GM23248 (cell line): ENCODE data around the gene TTC3. TPM values are rescaled to one million over a fixed set of nuclear protein-coding genes. Genes with fewer than 3 reads are reported as not detected.

Experiments used
- DNase-seq: peaks from one replicate; pipeline ENCODE4 v3.0.0-alpha.2; 2015
- H2AFZ ChIP-seq: fragments of 200-600 bp; sonication (generic); 2 replicates; pipeline ENCODE4 v1.6.1; 2016; ENCODE audit warnings: antibody characterized with exemption
- H3F3A ChIP-seq: fragments of 200-600 bp; sonication (generic); 2 replicates; pipeline ENCODE4 v1.6.1; 2016; ENCODE audit warnings: mild to moderate bottlenecking, antibody characterized with exemption, mixed run types; ENCODE audit not compliant: insufficient read depth
- H3K27ac ChIP-seq: fragments of 200-600 bp; sonication (generic); 2 replicates; pipeline ENCODE4 v1.5.1; 2016; ENCODE audit warnings: mild to moderate bottlenecking
- H3K27me3 ChIP-seq: fragments of 200-600 bp; sonication (generic); replicated peaks from 2 replicates; pipeline ENCODE4 v1.6.1; 2016; ENCODE audit warnings: mild to moderate bottlenecking; ENCODE audit not compliant: insufficient read depth
- H3K36me3 ChIP-seq: fragments of 200-600 bp; sonication (generic); 2 replicates; pipeline ENCODE4 v1.6.1; 2016; ENCODE audit warnings: low read depth, mild to moderate bottlenecking
- H3K4me1 ChIP-seq: fragments of 200-600 bp; sonication (generic); 2 replicates; pipeline ENCODE4 v1.6.1; 2016; ENCODE audit warnings: mild to moderate bottlenecking; ENCODE audit not compliant: insufficient read depth
- H3K4me2 ChIP-seq: fragments of 200-600 bp; sonication (generic); one replicate; pipeline ENCODE4 v1.6.1; 2016; ENCODE audit warnings: mild to moderate bottlenecking; ENCODE audit not compliant: unreplicated experiment
- H3K4me3 ChIP-seq: fragments of 200-600 bp; sonication (generic); 2 replicates; pipeline ENCODE4 v1.5.1; 2016; ENCODE audit warnings: mild to moderate bottlenecking
- H3K79me2 ChIP-seq: fragments of 200-600 bp; sonication (generic); 2 replicates; pipeline ENCODE4 v1.6.1; 2016; ENCODE audit warnings: mild to moderate bottlenecking; ENCODE audit not compliant: insufficient read depth
- H3K9ac ChIP-seq: fragments of 200-600 bp; sonication (generic); 2 replicates; pipeline ENCODE4 v1.6.1; 2016; ENCODE audit warnings: mild to moderate bottlenecking
- H3K9me2 ChIP-seq: fragments of 200-600 bp; sonication (generic); 2 replicates; pipeline ENCODE4 v1.6.1; 2016; ENCODE audit warnings: mixed run types, mild to moderate bottlenecking, moderate library complexity; ENCODE audit not compliant: insufficient read depth
- H3K9me3 ChIP-seq: fragments of 200-600 bp; sonication (generic); one replicate; pipeline ENCODE4 v1.6.1; 2017; ENCODE audit warnings: low read depth
- H4K20me1 ChIP-seq: fragments of 200-600 bp; sonication (generic); 2 replicates; pipeline ENCODE4 v1.6.0; 2016; ENCODE audit not compliant: insufficient read depth
- EZH2 ChIP-seq: fragments of 200-600 bp; sonication (generic); IDR thresholded peaks from 2 replicates; pipeline ENCODE4 v1.6.1; 2018; ENCODE audit warnings: antibody characterized with exemption, mild to moderate bottlenecking; ENCODE audit not compliant: insufficient read depth, poor library complexity, severe bottlenecking
- EZH2phosphoT487 ChIP-seq: fragments of 200-600 bp; sonication (generic); IDR thresholded peaks from 2 replicates; pipeline ENCODE4 v1.6.1; 2018; ENCODE audit warnings: antibody characterized with exemption, moderate library complexity, mild to moderate bottlenecking, low read depth; ENCODE audit not compliant: insufficient read depth
- WGBS, 2 experiments: methylation state at CpG; one replicate each; pipeline ENCODE4 v1.1.6; 2015 to 2017; ENCODE audit warnings: low lambda C conversion rate in 2 of 2, low coverage in 1 of 2; ENCODE audit errors: missing lambda C conversion rate in 2 of 2; 5-methylcytosine and 5-hydroxymethylcytosine counted together
- in situ Hi-C: fragments of 300-500 bp; cut with MboI; formaldehyde crosslinking; loops from 2 replicates; pipeline ENCODE4 v1.15.0; 2020
- polyA plus RNA-seq: library from polyadenylated mRNA; unstranded; fragments of >200 nt; fragmentation: Nextera tagmentation; extraction: Ambion mirVana; gene quantifications from 2 replicates; pipeline ENCODE4 v1.2.1, GENCODE V29; 2016
- total RNA-seq: library from RNA; depleted of rRNA; stranded (reverse); fragments of >200 nt; shearing (Covaris generic); gene quantifications from 2 replicates; pipeline ENCODE4 v1.2.3, GENCODE V29; 2014

Gene TTC3
- total and polyA plus RNA-seq, 2 experiments from 2014 or later: 204 to 216 TPM

GRCh38 chr21:37184784-37185593 lies 111.9 kb downstream of the TTC3 start:
- Histone ChIP-seq H2AFZ (no peak overlapping the region), H3K27ac (no peak overlapping the region), H3K4me1 (no peaks in the 10 kb centered on the region), H3K79me2 (peaks cover 41% of the 10 kb centered on the region), H3K9ac (no peak overlapping the region), H3F3A (no peaks in the 10 kb centered on the region), H3K36me3 (peaks cover 42% of the 10 kb centered on the region), H3K4me2 (no peak overlapping the region), H3K9me2 (no peaks in the 10 kb centered on the region), H3K9me3 (no peaks in the 10 kb centered on the region), H4K20me1 (no peaks in the 10 kb centered on the region), H3K27me3 (no peaks in the 10 kb centered on the region), H3K4me3 (no peak overlapping the region)
- TF ChIP-seq EZH2phosphoT487 (no peak), EZH2 (no peak)
- DNase-seq: no peak
- in situ Hi-C loops: no loop called here
- 93% methylated on average over 9 of the region's 9 CpGs for WGBS, 2 experiments

- WGBS, 2 experiments: 97 to 100% methylated on average over 2 of the region's 2 CpGs
- Histone ChIP-seq H3K27me3 (no peaks in the 10 kb centered on the region), H3K4me3 (no peak overlapping the region), H3K36me3 (peaks cover 53% of the 10 kb centered on the region), H3K79me2 (peaks cover 28% of the 10 kb centered on the region), H3F3A (no peaks in the 10 kb centered on the region), H3K27ac (no peak overlapping the region), H3K4me2 (no peak overlapping the region), H3K9me3 (no peaks in the 10 kb centered on the region), H3K9ac (no peak overlapping the region), H4K20me1 (no peaks in the 10 kb centered on the region), H3K9me2 (no peaks in the 10 kb centered on the region), H2AFZ (no peak overlapping the region), H3K4me1 (no peaks in the 10 kb centered on the region)
- no peak for DNase-seq
- TF ChIP-seq EZH2phosphoT487: no peak
- no peak for TF ChIP-seq EZH2
- in situ Hi-C loops: no loop called here
Observed at GRCh38 chr21:37186983-37187382, 113.9 kb downstream of the TTC3 start.

DNA sequence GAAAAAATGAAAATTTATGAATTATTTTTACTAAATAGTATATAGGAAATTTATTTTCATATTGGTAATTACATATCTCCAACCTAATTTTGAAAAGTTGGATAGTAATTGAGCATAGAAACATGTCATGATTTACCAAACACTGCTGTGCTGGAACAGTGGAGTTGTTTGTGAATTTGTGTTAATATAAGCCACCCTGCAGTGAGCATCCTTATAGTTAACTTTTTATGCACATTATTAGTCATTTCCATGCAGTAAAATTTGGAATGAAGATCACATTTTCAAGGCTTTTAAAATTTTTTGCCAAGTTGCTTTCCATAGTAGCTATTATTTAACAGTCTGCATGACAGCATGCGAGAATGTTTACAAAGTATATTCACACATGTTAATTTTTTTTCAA lies 115.8 kb downstream of the TTC3 start:
- Histone ChIP-seq H3K27ac (no peak overlapping the region), H2AFZ (no peak overlapping the region), H3K4me3 (no peak overlapping the region), H3K4me1 (no peaks in the 10 kb centered on the region), H3K9me2 (no peaks in the 10 kb centered on the region), H3K27me3 (no peaks in the 10 kb centered on the region), H3K79me2 (peaks cover 13% of the 10 kb centered on the region), H3K9me3 (no peaks in the 10 kb centered on the region), H4K20me1 (no peaks in the 10 kb centered on the region), H3K9ac (no peak overlapping the region), H3K36me3 (peaks cover 56% of the 10 kb centered on the region), H3F3A (no peaks in the 10 kb centered on the region), H3K4me2 (no peak overlapping the region)
- WGBS, 2 experiments: 95 to 100% methylated on average over 1 of the region's 1 CpG
- no peak for DNase-seq
- TF ChIP-seq EZH2 (no peak), EZH2phosphoT487 (no peak)
- in situ Hi-C loops: no loop called here

GRCh38 chr21:37192019-37192418 lies 119.0 kb downstream of the TTC3 start:
- H3K9ac ChIP-seq: no peak overlapping the region
- no peak overlapping the region for H2AFZ ChIP-seq
- H3K9me2 ChIP-seq: no peaks in the 10 kb centered on the region
- H3K4me2 ChIP-seq: no peak overlapping the region
- TF ChIP-seq EZH2 (no peak), EZH2phosphoT487 (no peak)
- H3K27me3 ChIP-seq: no peaks in the 10 kb centered on the region
- H3K79me2 ChIP-seq: no peaks in the 10 kb centered on the region; the same call in 1 of the 2 replicates
- no peaks in the 10 kb centered on the region for H4K20me1 ChIP-seq
- H3K36me3 ChIP-seq: peaks cover 52% of the 10 kb centered on the region
- DNase-seq: no peak
- H3K27ac ChIP-seq: no peak overlapping the region
- H3K4me1 ChIP-seq: peaks cover 8% of the 10 kb centered on the region; the same call in 1 of the 2 replicates
- in situ Hi-C loops: no loop called here
- no peaks in the 10 kb centered on the region for H3K9me3 ChIP-seq
- WGBS, 2 experiments: 57 to 66% methylated on average over 2 of the region's 2 CpGs
- H3F3A ChIP-seq: no peaks in the 10 kb centered on the region
- no peak overlapping the region for H3K4me3 ChIP-seq
